ENCODE data around the gene SLC17A4. TPM values are rescaled to one million over a fixed set of nuclear protein-coding genes. Genes with fewer than 3 reads are reported as not detected.

Gene SLC17A4
- total and polyA plus RNA-seq, 2 donors (not counting 3 experiments of a cell fraction or from before 2014, with no cell fraction given), result not detected

GRCh38 chr6:25743868-25744267 lies 10.7 kb upstream of the SLC17A4 start:
- Histone ChIP-seq H3K9me1 (replicated peaks; ENCODE audit: control insufficient read depth, extremely low read depth, insufficient read depth, low read length) (no peaks in the 10 kb centered on the region), H3K4me3 (replicated peaks in 1 of 3; ENCODE audit: insufficient read depth in 1 of 3, low read depth in 1 of 3, low read length in 3 of 3) (no peak overlapping the region), H3K27me3 (ENCODE audit: control insufficient read depth in 2 of 2, insufficient read depth in 2 of 2, low read length in 2 of 2) (no peaks in the 10 kb centered on the region), H3K4me2 (ENCODE audit: insufficient read depth, low read length) (no peak overlapping the region), H3K9ac (replicated peaks; ENCODE audit: extremely low read depth, insufficient read depth, low read length) (no peak overlapping the region), H3K9me3 (replicated peaks; ENCODE audit: control insufficient read depth, insufficient read depth, low read length) (no peaks in the 10 kb centered on the region), H3K79me2 (ENCODE audit: control insufficient read depth, insufficient read depth, low read length) (no peaks in the 10 kb centered on the region), H3K4me1 (ENCODE audit: control insufficient read depth, extremely low read depth, insufficient read depth, low read length) (no peaks in the 10 kb centered on the region), H2AFZ (ENCODE audit: low read depth, low read length) (no peak overlapping the region), H4K20me1 (replicated peaks; ENCODE audit: control insufficient read depth, extremely low read depth, insufficient read depth, low read length) (no peaks in the 10 kb centered on the region), H3K36me3 (ENCODE audit: control insufficient read depth in 2 of 2, extremely low read depth in 1 of 2, insufficient read depth in 2 of 2, low read length in 2 of 2) (no peaks in the 10 kb centered on the region), H3K27ac (ENCODE audit: insufficient read depth, low read depth, low read length) (no peak overlapping the region)
- FAIRE-seq (no peak), DNase-seq (ENCODE audit: low read depth, low spot score) (no peak)
- BruUV-seq (replicated peaks), result no TSS peak
- CTCF ChIA-PET, result interaction anchor here (0.7 kb wide), 1 partner anchor 10 kb away, joined by 3 read pairs; no protein-coding TSS in a partner anchor
- no peak for TF ChIP-seq MYC (IDR thresholded peaks at IDR 0.05; ENCODE audit: low read depth, low read length)
- TF ChIP-seq MAX (IDR thresholded peaks at IDR 0.05; ENCODE audit: insufficient read depth, insufficient read length), result no peak
- TF ChIP-seq EZH2 (IDR thresholded peaks at IDR 0.05; ENCODE audit: borderline replicate concordance, low read depth, low read length, severe bottlenecking), result no peak
- TF ChIP-seq CTCF (IDR thresholded peaks at IDR 0.05; ENCODE audit: extremely low read depth in 1 of 2, insufficient read depth in 1 of 2, low read depth in 1 of 2, low read length in 2 of 2), result no peak
- no peak for TF ChIP-seq JUN (IDR thresholded peaks at IDR 0.05; ENCODE audit: borderline replicate concordance, insufficient read depth, insufficient read length, low read depth)
- POLR2A ChIA-PET, result no interaction called here
- dilution Hi-C loops (cut with MboI; ENCODE audit: extremely low pct_ligation_motif_present, low sequenced_read_pairs), result no loop called here
- intact Hi-C loops (cut with micrococcal nuclease), result no loop called here

GRCh38 chr6:25745836-25746235 lies 8.7 kb upstream of the SLC17A4 start:
- dilution Hi-C loops (cut with MboI; ENCODE audit: extremely low pct_ligation_motif_present, low sequenced_read_pairs) (no loop called here), intact Hi-C loops (cut with micrococcal nuclease) (no loop called here)
- H3K4me1 ChIP-seq (ENCODE audit: control insufficient read depth, extremely low read depth, insufficient read depth, low read length), result no peaks in the 10 kb centered on the region
- no peak for TF ChIP-seq POLR2AphosphoS5 (IDR thresholded peaks at IDR 0.05; ENCODE audit: insufficient read depth, low read depth, low read length)
- TF ChIP-seq MAX (IDR thresholded peaks at IDR 0.05; ENCODE audit: insufficient read depth, insufficient read length), result no peak
- no peak for TF ChIP-seq POLR2A (IDR thresholded peaks at IDR 0.05; ENCODE audit: low read depth, low read length)
- TF ChIP-seq FOS (IDR thresholded peaks at IDR 0.05; ENCODE audit: borderline replicate concordance, insufficient read depth, low read length), result no peak
- no peak for TF ChIP-seq JUN (IDR thresholded peaks at IDR 0.05; ENCODE audit: borderline replicate concordance, insufficient read depth, insufficient read length, low read depth)
- TF ChIP-seq GATA2 (IDR thresholded peaks at IDR 0.05; ENCODE audit: insufficient read depth, insufficient read length, low read depth, low read length), result no peak
- TF ChIP-seq EZH2 (IDR thresholded peaks at IDR 0.05; ENCODE audit: borderline replicate concordance, low read depth, low read length, severe bottlenecking), result no peak
- TF ChIP-seq MYC (IDR thresholded peaks at IDR 0.05; ENCODE audit: low read depth, low read length), result no peak
- TF ChIP-seq CTCF (IDR thresholded peaks at IDR 0.05; ENCODE audit: extremely low read depth in 1 of 2, insufficient read depth in 1 of 2, low read depth in 1 of 2, low read length in 2 of 2), result no peak
- no peak overlapping the region for H3K4me3 ChIP-seq (replicated peaks in 1 of 3; ENCODE audit: insufficient read depth in 1 of 3, low read depth in 1 of 3, low read length in 3 of 3)
- no peak for DNase-seq (ENCODE audit: low read depth, low spot score)
- FAIRE-seq, result no peak
- H3K9ac ChIP-seq (replicated peaks; ENCODE audit: extremely low read depth, insufficient read depth, low read length), result no peak overlapping the region
- no peak overlapping the region for H2AFZ ChIP-seq (ENCODE audit: low read depth, low read length)
- no peaks in the 10 kb centered on the region for H3K9me1 ChIP-seq (replicated peaks; ENCODE audit: control insufficient read depth, extremely low read depth, insufficient read depth, low read length)
- ChIA-PET CTCF (interaction anchor here (0.7 kb wide), 1 partner anchor 82 kb away, joined by 3 read pairs; no protein-coding TSS in a partner anchor), POLR2A (no interaction called here)
- H3K79me2 ChIP-seq (ENCODE audit: control insufficient read depth, insufficient read depth, low read length), result no peaks in the 10 kb centered on the region
- H3K27ac ChIP-seq (ENCODE audit: insufficient read depth, low read depth, low read length), result no peak overlapping the region
- H3K27me3 ChIP-seq (ENCODE audit: control insufficient read depth in 2 of 2, insufficient read depth in 2 of 2, low read length in 2 of 2), result peaks cover 0 to 2% of the 10 kb centered on the region in 2 experiments
- no peak overlapping the region for H3K4me2 ChIP-seq (ENCODE audit: insufficient read depth, low read length)
- no peaks in the 10 kb centered on the region for H4K20me1 ChIP-seq (replicated peaks; ENCODE audit: control insufficient read depth, extremely low read depth, insufficient read depth, low read length)
- BruUV-seq (replicated peaks), result no TSS peak
- H3K36me3 ChIP-seq (ENCODE audit: control insufficient read depth in 2 of 2, extremely low read depth in 1 of 2, insufficient read depth in 2 of 2, low read length in 2 of 2), result no peaks in the 10 kb centered on the region
- H3K9me3 ChIP-seq (replicated peaks; ENCODE audit: control insufficient read depth, insufficient read depth, low read length), result no peaks in the 10 kb centered on the region
